Activated T-cell treated with anti-CD3 and anti-CD28 coated beads, Interleukin-2, amount 50 U/mL, for 48 hours (primary cell): ENCODE data around the gene CLSTN2.

Source experiments
- DNase-seq, 2 experiments: peaks; one replicate each; pipeline ENCODE4 v3.0.0-alpha.2; 2020

The CLSTN2 gene

GRCh38 chr3:140468407-140468806 lies 533.4 kb downstream of the CLSTN2 start:
- no peak for DNase-seq

- DNase-seq, result no peak
Observed at GRCh38 chr3:140469491-140469890, 534.5 kb downstream of the CLSTN2 start.

- DNase-seq, result no peak
Observed at GRCh38 chr3:140470211-140470610, 535.2 kb downstream of the CLSTN2 start.

- no peak for DNase-seq
Observed at GRCh38 chr3:140470962-140471361, 536.0 kb downstream of the CLSTN2 start.

- DNase-seq, result no peak
Observed at GRCh38 chr3:140472306-140473020, 537.5 kb downstream of the CLSTN2 start.

- DNase-seq, result no peak
Observed at GRCh38 chr3:140487566-140487965, 552.6 kb downstream of the CLSTN2 start.

- no peak for DNase-seq
Observed at GRCh38 chr3:140493271-140493670, 558.3 kb downstream of the CLSTN2 start.

GRCh38 chr3:140494970-140495369 lies 560.0 kb downstream of the CLSTN2 start:
- no peak for DNase-seq

GRCh38 chr3:140497331-140497730 lies 562.3 kb downstream of the CLSTN2 start:
- DNase-seq, result no peak

- no peak for DNase-seq
Observed at GRCh38 chr3:140499114-140499757, 564.3 kb downstream of the CLSTN2 start.

GRCh38 chr3:140500473-140500872 lies 565.5 kb downstream of the CLSTN2 start:
- DNase-seq, result no peak

- no peak for DNase-seq
Observed at GRCh38 chr3:140501061-140501769, 566.2 kb downstream of the CLSTN2 start.

- no peak for DNase-seq
Observed at GRCh38 chr3:140501770-140502364, 566.9 kb downstream of the CLSTN2 start.

- DNase-seq, result no peak
Observed at GRCh38 chr3:140505213-140505612, 570.2 kb downstream of the CLSTN2 start.

- no peak for DNase-seq
Observed at GRCh38 chr3:140505876-140506275, 570.9 kb downstream of the CLSTN2 start.

GRCh38 chr3:140508550-140508949 lies 573.6 kb downstream of the CLSTN2 start:
- no peak for DNase-seq

- no peak for DNase-seq
Observed at GRCh38 chr3:140509534-140509933, 574.5 kb downstream of the CLSTN2 start.

GRCh38 chr3:140510303-140510861 lies 575.4 kb downstream of the CLSTN2 start:
- no peak for DNase-seq

- DNase-seq, result no peak
Observed at GRCh38 chr3:140521751-140522445, 586.9 kb downstream of the CLSTN2 start.

- no peak for DNase-seq
Observed at GRCh38 chr3:140522653-140523380, 587.8 kb downstream of the CLSTN2 start.

GRCh38 chr3:140523600-140523999 lies 588.6 kb downstream of the CLSTN2 start:
- no peak for DNase-seq

GRCh38 chr3:140527156-140527555 lies 592.2 kb downstream of the CLSTN2 start:
- DNase-seq, result no peak
